Ureter (tissue), 1 donor: ENCODE results near the gene EPHA5. TPM values are rescaled to one million over a fixed set of nuclear protein-coding genes. Genes with fewer than 3 reads are reported as not detected.
A peak's percentile ranks its signal among the peaks of the same experiment; 100 is the strongest.

Experiments
- DNase-seq: peaks from one replicate; pipeline ENCODE4 v3.0.0-alpha.2; 2020; ENCODE audit warnings: low spot score
- total RNA-seq: library from RNA; stranded (reverse); gene quantifications from one replicate; pipeline ENCODE4 v1.2.4, GENCODE V29; 2023
- donor health status: DM: yes; HTN: yes; CAD: no.

The EPHA5 gene
- not detected for total RNA-seq

- DNase-seq, result peak; percentile 46
Observed at GRCh38 chr4:65670331-65671031, at the start of gene EPHA5. Gene EPHA5, minus strand, starts transcription at chr4:65670489. Its CDS starts 747 bp downstream, at chr4:65669742.

DNA sequence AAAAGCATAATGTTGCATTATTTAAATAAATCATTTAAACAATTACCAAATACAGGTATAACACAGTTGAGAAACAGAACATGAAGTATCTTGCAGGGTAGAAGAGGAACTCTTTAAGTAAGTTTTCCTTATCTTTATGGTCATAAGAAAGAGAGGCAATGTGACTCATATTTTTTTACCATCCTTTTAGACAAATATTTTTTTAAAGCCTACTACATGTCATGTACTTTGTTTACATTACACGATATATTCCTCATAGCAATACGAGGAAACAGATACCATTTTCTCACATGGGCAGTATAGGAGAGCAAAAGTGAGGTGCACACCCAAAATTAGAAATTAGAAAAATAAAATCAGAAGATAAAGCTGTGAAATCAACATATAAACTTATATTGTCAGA lies 49.3 kb upstream of the EPHA5 start:
- no peak for DNase-seq

DNA sequence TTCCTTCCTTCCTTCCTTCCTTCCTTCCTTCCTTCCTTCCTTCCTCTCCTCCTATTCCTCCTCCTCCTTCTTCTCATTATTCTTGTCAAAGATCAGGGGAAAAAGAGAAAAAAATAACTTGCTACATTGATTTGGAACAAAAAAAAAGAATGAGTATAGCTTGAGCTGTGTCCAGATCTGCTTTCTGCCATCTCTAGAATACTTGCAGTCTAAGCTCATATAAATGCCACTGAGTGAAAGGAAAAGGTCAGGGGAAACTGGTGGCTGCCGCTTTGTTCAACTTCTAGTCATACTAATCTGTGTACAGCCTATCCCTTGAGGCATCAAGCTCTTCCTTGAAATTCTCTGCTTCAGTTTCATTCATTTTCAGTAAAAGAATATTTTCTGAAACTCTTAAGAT lies 28.3 kb upstream of the EPHA5 start:
- DNase-seq, result no peak

DNA sequence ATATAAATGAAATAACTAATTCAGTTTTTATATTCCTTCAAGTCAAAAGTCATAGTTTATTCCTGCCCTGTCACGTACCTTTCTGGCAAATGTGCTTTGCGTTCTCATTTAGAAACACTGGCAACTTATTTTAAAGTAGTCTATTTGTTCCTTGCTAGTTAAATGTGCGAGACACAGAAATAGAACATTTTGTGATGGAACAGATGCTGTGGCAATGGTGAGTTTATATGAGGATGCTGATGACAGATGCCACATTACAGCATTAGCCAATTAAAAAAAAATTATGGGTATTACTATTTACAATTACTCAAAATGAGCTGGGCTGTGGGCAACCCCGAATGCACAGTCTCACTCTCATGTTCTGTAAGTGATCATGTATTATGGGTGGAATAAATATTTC lies 26.1 kb upstream of the EPHA5 start:
- no peak for DNase-seq

DNA sequence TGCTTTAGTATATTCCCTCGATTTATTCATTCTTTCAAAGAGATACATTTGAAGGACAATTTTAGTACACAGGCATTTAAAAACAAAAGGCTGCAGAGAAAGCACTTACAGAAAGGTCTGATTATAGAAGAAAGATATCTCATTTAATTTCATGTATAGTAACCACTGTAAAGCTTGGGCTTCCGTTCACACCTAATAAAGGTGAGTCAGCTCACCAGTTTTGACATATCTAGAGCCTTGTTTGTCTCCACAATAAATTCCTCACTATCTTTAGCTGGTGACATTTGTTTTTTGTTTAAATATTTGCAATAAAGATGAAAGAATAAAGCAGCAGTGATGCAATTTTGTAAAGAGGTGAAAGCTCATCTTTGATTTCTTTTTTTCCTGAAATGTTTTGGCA lies 1.1 kb upstream of the EPHA5 start:
- no peak for DNase-seq

DNA sequence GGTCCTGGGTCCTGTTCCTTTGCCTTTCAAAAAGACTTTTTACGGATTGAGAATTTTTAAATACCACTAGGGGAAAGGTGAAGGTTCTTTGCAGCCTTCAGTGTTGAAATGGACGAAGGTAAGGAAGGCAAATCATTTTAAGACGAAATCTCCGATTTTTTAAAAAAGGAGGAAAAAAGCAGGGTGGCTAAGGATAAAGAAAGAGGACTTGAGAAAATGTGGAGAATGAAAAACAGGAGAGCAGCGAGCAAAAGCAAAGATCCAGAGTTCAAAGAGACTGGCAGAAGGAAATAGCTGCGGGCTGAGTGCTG lies 314 bp downstream of the EPHA5 start:
- no peak for DNase-seq

- DNase-seq, result no peak
Observed at GRCh38 chr4:65669111-65670019, 924 bp downstream of the EPHA5 start.

DNA sequence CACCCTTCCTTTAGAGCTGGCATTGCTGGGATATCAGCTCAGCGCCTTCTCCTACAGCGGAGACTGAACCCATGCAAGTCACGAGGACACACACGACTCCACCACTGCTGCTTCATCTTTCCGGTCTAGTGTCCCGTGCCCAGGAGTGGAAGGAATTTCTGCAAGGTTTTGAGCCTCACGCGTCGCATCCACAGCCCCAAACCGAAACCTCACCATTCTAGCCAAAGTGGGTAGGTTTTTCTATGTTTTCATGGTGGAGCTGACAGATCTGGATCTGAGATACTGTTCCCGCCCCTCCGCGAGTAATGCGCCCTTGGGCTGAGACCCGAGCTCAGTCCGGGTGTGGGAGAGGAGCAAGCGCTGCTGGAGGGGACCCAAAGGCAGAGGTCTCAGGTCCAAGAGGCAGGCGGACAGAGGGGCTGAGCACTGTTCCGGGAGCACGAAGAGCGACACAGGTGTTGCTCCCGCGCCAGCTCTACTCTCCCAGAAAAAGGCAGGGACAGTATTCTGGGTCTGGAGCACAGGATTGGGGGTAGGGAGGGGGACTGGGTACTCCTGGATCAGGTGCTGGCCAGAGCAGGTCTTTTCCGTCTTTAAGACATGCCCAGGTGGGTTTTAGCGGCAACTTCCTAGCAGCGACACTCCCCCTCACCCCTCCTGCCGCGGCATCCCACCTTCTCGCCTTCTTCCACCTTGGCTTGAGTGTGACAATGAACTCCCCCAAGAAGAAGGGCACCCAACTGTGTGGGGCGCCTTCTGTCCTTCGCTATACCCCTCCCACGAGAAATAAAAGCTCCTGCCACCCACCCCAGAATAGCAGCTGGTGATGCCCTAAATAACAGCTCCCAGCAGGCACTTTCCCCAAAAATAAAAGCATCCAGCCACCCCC lies 1.8 kb downstream of the EPHA5 start:
- no peak for DNase-seq

- DNase-seq, result no peak
Observed at GRCh38 chr4:65667506-65668041, 2.7 kb downstream of the EPHA5 start.

DNA sequence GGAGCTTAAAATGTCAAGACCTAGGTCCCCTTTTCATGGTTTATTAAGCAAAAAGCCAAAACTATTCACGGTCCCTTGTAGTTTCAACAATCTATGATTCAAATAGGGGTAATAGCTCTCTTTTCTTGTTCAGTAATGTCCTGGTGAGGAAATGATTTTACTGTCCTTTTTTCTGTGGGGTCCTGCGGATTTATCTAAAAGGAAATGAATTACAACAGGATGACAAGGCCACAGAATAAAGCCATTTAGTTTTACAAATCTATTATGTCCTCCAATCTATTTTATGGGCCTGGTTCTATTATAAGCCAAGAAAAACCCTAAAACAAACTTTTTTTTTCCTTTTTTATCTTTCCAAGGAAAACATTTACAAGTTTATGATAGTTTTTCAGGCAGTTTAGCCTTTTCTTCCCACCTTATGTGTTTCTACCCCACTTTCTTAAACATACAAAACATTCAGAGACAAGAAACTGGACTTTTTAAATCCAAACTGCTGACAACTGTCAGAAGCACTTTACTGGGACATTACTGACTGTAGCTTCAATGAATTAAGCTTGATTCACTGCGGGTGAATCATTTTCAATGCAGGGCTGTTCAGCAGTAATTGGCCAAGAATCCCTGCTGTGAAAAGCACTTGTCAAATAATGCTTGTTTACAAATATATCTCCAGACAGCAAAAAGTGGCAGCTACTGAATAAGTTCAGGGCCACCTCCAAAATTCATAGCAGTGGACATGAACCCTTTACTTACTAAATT lies 4.3 kb downstream of the EPHA5 start:
- DNase-seq, result no peak

- DNase-seq, result no peak
Observed at GRCh38 chr4:65661471-65661870, 8.8 kb downstream of the EPHA5 start.

DNA sequence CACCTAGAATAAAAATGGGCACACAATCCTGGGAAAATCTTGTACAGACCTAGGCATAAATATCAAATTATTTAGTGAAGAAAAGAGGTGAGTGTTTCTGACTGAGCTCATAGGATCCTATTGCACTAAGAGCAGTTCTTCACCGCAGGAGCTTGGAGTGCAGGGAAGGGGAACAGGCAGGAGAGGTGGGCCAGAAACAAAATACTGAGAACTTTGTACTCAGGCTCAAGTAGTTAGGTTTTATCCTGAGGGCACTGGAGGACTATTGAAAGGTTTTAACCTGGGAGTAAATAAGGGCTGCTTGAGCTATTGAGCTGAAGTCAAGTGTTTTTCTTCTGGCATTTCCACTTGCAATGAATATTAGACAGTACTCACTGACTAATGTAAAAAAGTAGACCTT lies 12.2 kb downstream of the EPHA5 start:
- DNase-seq, result no peak

DNA sequence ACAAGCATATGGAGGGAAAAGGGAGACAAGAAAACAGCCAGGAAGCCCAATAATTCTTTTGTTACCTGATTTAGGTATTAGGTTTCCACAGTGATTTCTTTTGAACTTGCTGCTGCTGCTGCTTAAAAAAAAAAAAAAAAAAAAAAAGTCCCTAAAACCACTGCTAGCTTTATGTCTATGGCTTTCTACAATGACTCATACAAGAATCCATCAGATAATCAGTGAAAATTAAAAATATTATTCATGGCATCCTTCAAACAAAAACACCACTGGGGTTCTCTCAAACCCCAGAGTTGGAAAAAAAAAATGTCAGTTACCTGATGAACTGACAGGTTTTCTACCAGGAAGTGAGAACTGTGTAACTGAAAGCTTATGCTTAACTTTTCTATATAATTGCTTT lies 14.3 kb downstream of the EPHA5 start:
- DNase-seq, result no peak

DNA sequence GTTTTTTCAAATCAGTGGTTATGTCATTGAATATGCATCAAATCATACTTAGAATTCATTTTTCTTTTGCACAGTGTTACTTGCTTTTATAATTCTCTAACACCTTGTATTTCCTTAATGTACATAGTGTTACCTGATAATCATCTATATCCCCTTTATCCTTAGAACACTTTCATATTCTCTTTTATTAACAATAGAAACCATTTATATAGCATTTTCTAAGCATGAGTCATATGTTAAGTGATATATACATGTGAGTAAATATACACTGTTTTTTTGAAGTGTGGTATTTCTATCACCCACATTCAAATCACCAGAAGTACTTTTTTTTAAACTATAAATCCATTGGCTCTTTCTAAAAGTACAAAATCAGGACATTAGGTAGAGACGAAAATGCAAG lies 15.3 kb downstream of the EPHA5 start:
- no peak for DNase-seq

- DNase-seq, result no peak
Observed at GRCh38 chr4:65653740-65654361, 16.4 kb downstream of the EPHA5 start.

- DNase-seq, result no peak
Observed at GRCh38 chr4:65651751-65652150, 18.5 kb downstream of the EPHA5 start.

GRCh38 chr4:65651031-65651430 lies 19.3 kb downstream of the EPHA5 start:
- DNase-seq, result no peak

DNA sequence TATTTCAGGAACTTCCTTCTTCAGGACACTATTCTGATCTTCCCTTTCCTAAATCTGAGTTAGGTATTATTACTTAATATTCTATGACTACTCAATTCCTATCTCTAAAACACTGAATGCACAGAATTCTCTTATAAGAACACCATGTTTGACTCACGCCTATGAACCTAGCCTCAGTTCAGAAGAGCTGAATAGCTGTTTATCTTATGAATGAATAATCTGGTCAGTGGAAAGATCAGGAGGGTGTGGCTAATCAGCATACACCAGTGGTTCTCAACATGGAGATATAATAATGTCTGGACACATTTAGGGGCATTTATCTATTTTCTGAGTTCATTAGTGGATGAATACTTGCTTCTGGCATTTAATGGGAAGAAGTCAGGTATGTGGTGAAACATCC lies 24.2 kb downstream of the EPHA5 start:
- no peak for DNase-seq

DNA sequence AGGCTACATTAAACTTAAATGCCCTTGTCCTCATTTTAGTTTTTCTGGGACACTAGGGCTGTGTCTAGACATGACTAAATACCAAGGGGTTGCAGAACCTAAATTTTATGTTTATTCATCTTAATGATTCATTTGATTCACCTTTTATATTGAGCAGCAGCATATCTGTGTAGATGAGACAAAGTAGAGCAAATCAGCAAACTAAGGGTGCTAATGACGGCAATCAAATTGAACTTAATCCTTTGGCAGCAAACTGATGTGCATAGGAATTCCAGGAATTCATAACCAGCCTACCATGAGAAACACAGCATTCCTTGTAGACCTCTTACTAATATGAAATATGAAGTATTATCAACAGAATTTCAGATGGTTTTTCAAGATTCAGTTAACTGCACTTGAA lies 25.1 kb downstream of the EPHA5 start:
- no peak for DNase-seq

- DNase-seq, result no peak
Observed at GRCh38 chr4:65635051-65635821, 35.1 kb downstream of the EPHA5 start.
